SH-SY5Y (cell line): Measurements from ENCODE around the gene PPP1R14B.

Experiments used
- GATA2 ChIP-seq: IDR thresholded peaks from 2 replicates; pipeline ENCODE4 v1.6.1; 2011; ENCODE audit warnings: mild to moderate bottlenecking, low read depth, low read length
- GATA3 ChIP-seq: IDR thresholded peaks from 2 replicates; pipeline ENCODE4 v1.6.1; 2011; ENCODE audit warnings: low read depth, mild to moderate bottlenecking, low read length, moderate library complexity

GRCh38 chr11:64235437-64236161 is 11.1 kb downstream of the PPP1R14B start:
- no peak for TF ChIP-seq GATA3
- TF ChIP-seq GATA2: no peak
